SK-N-SH treated with all-trans-retinoic acid at 6 μM for 48 hours (cell line): ENCODE measurements around the gene STMP1.

Experiments
- ARNTL ChIP-seq: fragments of 450-650 bp; formaldehyde crosslinking; IDR thresholded peaks from 2 replicates; pipeline ENCODE4 v1.5.0; 2020; ENCODE audit warnings: low read depth, mild to moderate bottlenecking, moderate library complexity, borderline replicate concordance
- CREB5 ChIP-seq: fragments of 250-450 bp; sonication (Bioruptor Pico); IDR thresholded peaks from 2 replicates; pipeline ENCODE4 v1.5.1; 2020; ENCODE audit warnings: low read depth, mild to moderate bottlenecking, moderate library complexity
- CSRNP3 ChIP-seq: fragments of 250-450 bp; sonication (Bioruptor Pico); IDR thresholded peaks from 2 replicates; pipeline ENCODE4 v1.5.1; 2021; ENCODE audit warnings: mild to moderate bottlenecking, moderate library complexity
- ESRRG ChIP-seq: fragments of 250-450 bp; sonication (Bioruptor Pico); IDR thresholded peaks from 2 replicates; pipeline ENCODE4 v1.6.1; 2021; ENCODE audit warnings: mild to moderate bottlenecking
- GLIS3 ChIP-seq: fragments of 250-450 bp; sonication (Bioruptor Pico); IDR thresholded peaks from 2 replicates; pipeline ENCODE4 v1.5.0; 2020; ENCODE audit warnings: mild to moderate bottlenecking, moderate library complexity
- PATZ1 ChIP-seq: fragments of 250-450 bp; sonication (Bioruptor Pico); IDR thresholded peaks from 2 replicates; pipeline ENCODE4 v1.8.0; 2020; ENCODE audit warnings: mild to moderate bottlenecking, moderate library complexity, borderline replicate concordance
- POU6F1 ChIP-seq: fragments of 250-450 bp; sonication (Bioruptor Pico); IDR thresholded peaks from 2 replicates; pipeline ENCODE4 v1.8.0; 2021; ENCODE audit warnings: low read depth, mild to moderate bottlenecking, moderate library complexity, borderline replicate concordance
- PPARA ChIP-seq: fragments of 250-450 bp; sonication (Bioruptor Pico); IDR thresholded peaks from 2 replicates; pipeline ENCODE4 v1.5.0; 2020; ENCODE audit warnings: mild to moderate bottlenecking, borderline replicate concordance
- RARB ChIP-seq: fragments of 250-450 bp; sonication (Bioruptor Pico); IDR thresholded peaks from 2 replicates; pipeline ENCODE4 v1.8.0; 2021; ENCODE audit warnings: mild to moderate bottlenecking, moderate library complexity
- TOX ChIP-seq: fragments of 250-450 bp; sonication (Bioruptor Pico); IDR thresholded peaks from 2 replicates; pipeline ENCODE4 v1.8.0; 2021; ENCODE audit warnings: mild to moderate bottlenecking, moderate library complexity, borderline replicate concordance
- ZFP3 ChIP-seq: fragments of 250-450 bp; sonication (Bioruptor Pico); IDR thresholded peaks from 2 replicates; pipeline ENCODE4 v1.5.0; 2020; ENCODE audit warnings: mild to moderate bottlenecking, moderate library complexity
- ZFP30 ChIP-seq: fragments of 450-650 bp; formaldehyde crosslinking; IDR thresholded peaks from 2 replicates; pipeline ENCODE4 v1.5.0; 2022; ENCODE audit warnings: mild to moderate bottlenecking, moderate library complexity
- ZNF565 ChIP-seq: fragments of 450-650 bp; formaldehyde crosslinking; conservative IDR thresholded peaks from 2 replicates; pipeline ENCODE4 v1.5.0; 2020; ENCODE audit warnings: low read depth, mild to moderate bottlenecking, moderate library complexity
- ZNF8 ChIP-seq: fragments of 450-650 bp; formaldehyde crosslinking; IDR thresholded peaks from 2 replicates; pipeline ENCODE4 v1.5.0; 2020; ENCODE audit warnings: mild to moderate bottlenecking, moderate library complexity

- TF ChIP-seq ESRRG (CRISPR knock-in tag) (no peak), TOX (peak; percentile 54; the same call in 1 of the 2 replicates), PPARA (CRISPR knock-in tag) (no peak), ZFP30 (CRISPR knock-in tag) (no peak), PATZ1 (CRISPR knock-in tag) (0 out of 2 replicates have a peak, but pooled peaks have one; percentile 77), ZFP3 (CRISPR knock-in tag) (peak; percentile 73), CREB5 (CRISPR knock-in tag) (0 out of 2 replicates have a peak, but pooled peaks have one; percentile 26), ZNF8 (CRISPR knock-in tag) (no peak), RARB (CRISPR knock-in tag) (no peak), ARNTL (CRISPR knock-in tag) (no peak), GLIS3 (CRISPR knock-in tag) (0 out of 2 replicates have a peak, but pooled peaks have one; percentile 44), CSRNP3 (CRISPR knock-in tag) (no peak), POU6F1 (CRISPR knock-in tag) (no peak), ZNF565 (CRISPR knock-in tag) (no peak)
Measured at GRCh38 chr7:135716677-135717238, 54.4 kb downstream of the STMP1 start.
